GM19395 (cell line): ENCODE results near the gene PTPRH.

ENCODE experiments used
- ATAC-seq: cut with Tn5 transposase; IDR thresholded peaks from one replicate; pipeline ENCODE4 v1.9.1; 2021; ENCODE audit warnings: mild to moderate bottlenecking, moderate library complexity; ENCODE audit not compliant: unreplicated experiment

The PTPRH gene

GRCh38 chr19:55134736-55135135, 74.6 kb downstream of the PTPRH start:
- ATAC-seq, result no peak

GRCh38 chr19:55133639-55134444, 75.5 kb downstream of the PTPRH start:
- ATAC-seq, result no peak

GRCh38 chr19:55132453-55133129, 76.7 kb downstream of the PTPRH start:
- no peak for ATAC-seq

GRCh38 chr19:55131421-55131820, 77.9 kb downstream of the PTPRH start:
- no peak for ATAC-seq
